ENCODE data around the gene ZBP1. TPM values are rescaled to one million over a fixed set of nuclear protein-coding genes. Genes with fewer than 3 reads are reported as not detected.

The ZBP1 gene
- polyA plus RNA-seq, 1 of the 3 experiments (the other 2 are of a cell fraction) = not detected

- TF ChIP-seq CTCF (IDR thresholded peaks at IDR 0.05) = no peak
- TF ChIP-seq USF2 (IDR thresholded peaks at IDR 0.05; ENCODE audit: borderline replicate concordance, low read depth, low read length) = no peak
- no peak for TF ChIP-seq PBX3 (IDR thresholded peaks at IDR 0.05)
Measured at GRCh38 chr20:57570145-57570850, 49.9 kb downstream of the ZBP1 start.

GRCh38 chr20:57568960-57569359 lies 51.3 kb downstream of the ZBP1 start:
- H3K4me1 ChIP-seq (ENCODE audit: control insufficient read depth in 1 of 2, insufficient read depth in 2 of 2, low read depth in 1 of 2, low read length in 1 of 2) = no peaks in the 10 kb centered on the region
- no peaks in the 10 kb centered on the region for H3K9me2 ChIP-seq
- no peak overlapping the region for H3K4me3 ChIP-seq (ENCODE audit: low read depth in 2 of 2, low read length in 1 of 2)
- no peak overlapping the region for H3K4me2 ChIP-seq
- H3F3A ChIP-seq (replicated peaks; ENCODE audit: insufficient read depth) = no peaks in the 10 kb centered on the region
- peaks cover 23% of the 10 kb centered on the region for H3K27me3 ChIP-seq (ENCODE audit: insufficient read depth)
- no peak for DNase-seq
- no peaks in the 10 kb centered on the region for H4K20me1 ChIP-seq (ENCODE audit: insufficient read depth)
- ChIA-PET POLR2A (no interaction called here), CTCF (interaction anchor here (0.6 to 3.0 kb wide), 5 partner anchors 13 to 641 kb away, joined by 3 to 18 read pairs (median 4); no protein-coding TSS in a partner anchor)
- TF ChIP-seq FOXM1 (IDR thresholded peaks at IDR 0.05; ENCODE audit: low read depth) (no peak), IRF3 (IDR thresholded peaks at IDR 0.05; ENCODE audit: low read depth, low read length) (no peak), NFIC (IDR thresholded peaks at IDR 0.05; ENCODE audit: borderline replicate concordance) (no peak), GABPA (IDR thresholded peaks at IDR 0.05; ENCODE audit: low read depth) (no peak), JUND (IDR thresholded peaks at IDR 0.05) (no peak)
- no peaks in the 10 kb centered on the region for H3K9me3 ChIP-seq
- H3K9ac ChIP-seq = no peak overlapping the region
- no peak overlapping the region for H3K27ac ChIP-seq (ENCODE audit: low read depth in 2 of 2, low read length in 1 of 2)
- no peaks in the 10 kb centered on the region for H3K79me2 ChIP-seq (ENCODE audit: insufficient read depth)
- no peaks in the 10 kb centered on the region for H3K36me3 ChIP-seq (replicated peaks in 1 of 2; ENCODE audit: control insufficient read depth in 1 of 2, insufficient read depth in 2 of 2, low read length in 1 of 2)
- H2AFZ ChIP-seq (ENCODE audit: low read depth) = no peak overlapping the region
- WGBS (ENCODE audit: low lambda C conversion rate) = 68% methylated on average over 12 of the region's 12 CpGs

More at GRCh38 chr20:57570145-57570850, 49.9 kb downstream of the ZBP1 start:
- Histone ChIP-seq H3K4me3 (ENCODE audit: low read depth in 2 of 2, low read length in 1 of 2) (no peak overlapping the region), H2AFZ (ENCODE audit: low read depth) (no peak overlapping the region), H3K79me2 (ENCODE audit: insufficient read depth) (no peaks in the 10 kb centered on the region), H3K9me3 (no peaks in the 10 kb centered on the region), H3K4me1 (ENCODE audit: control insufficient read depth in 1 of 2, insufficient read depth in 2 of 2, low read depth in 1 of 2, low read length in 1 of 2) (no peaks in the 10 kb centered on the region), H3F3A (replicated peaks; ENCODE audit: insufficient read depth) (no peaks in the 10 kb centered on the region), H3K36me3 (replicated peaks in 1 of 2; ENCODE audit: control insufficient read depth in 1 of 2, insufficient read depth in 2 of 2, low read length in 1 of 2) (no peaks in the 10 kb centered on the region), H3K27me3 (ENCODE audit: insufficient read depth) (peaks cover 25% of the 10 kb centered on the region), H4K20me1 (ENCODE audit: insufficient read depth) (no peaks in the 10 kb centered on the region), H3K4me2 (no peak overlapping the region), H3K9me2 (no peaks in the 10 kb centered on the region), H3K9ac (no peak overlapping the region), H3K27ac (ENCODE audit: low read depth in 2 of 2, low read length in 1 of 2) (no peak overlapping the region)
- 55% methylated on average over 15 of the region's 20 CpGs for WGBS (ENCODE audit: low lambda C conversion rate)
- POLR2A ChIA-PET = no interaction called here
- CTCF ChIA-PET = interaction anchor here (0.9 to 3.0 kb wide), 7 partner anchors 12 to 188 kb away, joined by 3 to 18 read pairs (median 3); no protein-coding TSS in a partner anchor
- no peak for DNase-seq
